ENCODE data around the gene INTS2.

The INTS2 gene

DNA sequence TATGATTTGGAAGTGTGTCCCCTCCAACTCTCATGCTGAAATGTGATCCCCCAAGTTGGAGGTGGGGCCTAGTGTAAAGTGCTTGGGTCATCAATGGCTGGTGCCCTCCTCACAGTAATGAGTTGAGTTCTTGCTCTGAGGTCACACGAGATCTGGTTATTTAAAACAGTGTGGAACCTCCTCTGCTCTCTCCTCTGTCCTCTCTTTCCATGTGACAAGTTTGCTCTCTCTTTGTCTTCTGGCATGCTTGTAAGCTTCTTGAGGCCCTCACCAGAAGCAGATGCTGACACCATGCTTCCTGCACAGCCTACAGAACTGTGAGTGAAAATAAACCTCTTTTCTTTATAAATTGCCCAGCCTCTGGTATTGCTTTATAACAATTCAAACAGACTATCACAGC, 84.3 kb downstream of the INTS2 start:
- no peak for ATAC-seq
- TF ChIP-seq ESRRG (CRISPR knock-in tag; IDR thresholded peaks at IDR 0.05) (no peak), GLIS3 (CRISPR knock-in tag; IDR thresholded peaks at IDR 0.05) (no peak), ZNF565 (CRISPR knock-in tag; conservative IDR thresholded peaks at IDR 0.05; ENCODE audit: low read depth) (no peak), TOX (CRISPR knock-in tag; IDR thresholded peaks at IDR 0.05; ENCODE audit: borderline replicate concordance) (no peak), ZFP30 (CRISPR knock-in tag; IDR thresholded peaks at IDR 0.05) (no peak), ZC3H10 (CRISPR knock-in tag; IDR thresholded peaks at IDR 0.05) (no peak), CSDC2 (CRISPR knock-in tag; IDR thresholded peaks at IDR 0.05) (no peak), ISL1 (CRISPR knock-in tag; IDR thresholded peaks at IDR 0.05) (no peak), BACH2 (CRISPR knock-in tag; IDR thresholded peaks at IDR 0.05; ENCODE audit: borderline replicate concordance) (no peak), RARB (CRISPR knock-in tag; IDR thresholded peaks at IDR 0.05) (no peak), OSR1 (CRISPR knock-in tag; IDR thresholded peaks at IDR 0.05) (no peak)
- TF ChIP-seq, protein P1, sequence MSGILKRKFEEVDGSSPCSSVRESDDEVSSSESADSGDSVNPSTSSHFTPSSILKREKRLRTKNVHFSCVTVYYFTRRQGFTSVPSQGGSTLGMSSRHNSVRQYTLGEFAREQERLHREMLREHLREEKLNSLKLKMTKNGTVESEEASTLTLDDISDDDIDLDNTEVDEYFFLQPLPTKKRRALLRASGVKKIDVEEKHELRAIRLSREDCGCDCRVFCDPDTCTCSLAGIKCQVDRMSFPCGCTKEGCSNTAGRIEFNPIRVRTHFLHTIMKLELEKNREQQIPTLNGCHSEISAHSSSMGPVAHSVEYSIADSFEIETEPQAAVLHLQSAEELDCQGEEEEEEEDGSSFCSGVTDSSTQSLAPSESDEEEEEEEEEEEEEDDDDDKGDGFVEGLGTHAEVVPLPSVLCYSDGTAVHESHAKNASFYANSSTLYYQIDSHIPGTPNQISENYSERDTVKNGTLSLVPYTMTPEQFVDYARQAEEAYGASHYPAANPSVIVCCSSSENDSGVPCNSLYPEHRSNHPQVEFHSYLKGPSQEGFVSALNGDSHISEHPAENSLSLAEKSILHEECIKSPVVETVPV (CRISPR knock-in tag; IDR thresholded peaks at IDR 0.05) = no peak
- TF ChIP-seq, protein P2, sequence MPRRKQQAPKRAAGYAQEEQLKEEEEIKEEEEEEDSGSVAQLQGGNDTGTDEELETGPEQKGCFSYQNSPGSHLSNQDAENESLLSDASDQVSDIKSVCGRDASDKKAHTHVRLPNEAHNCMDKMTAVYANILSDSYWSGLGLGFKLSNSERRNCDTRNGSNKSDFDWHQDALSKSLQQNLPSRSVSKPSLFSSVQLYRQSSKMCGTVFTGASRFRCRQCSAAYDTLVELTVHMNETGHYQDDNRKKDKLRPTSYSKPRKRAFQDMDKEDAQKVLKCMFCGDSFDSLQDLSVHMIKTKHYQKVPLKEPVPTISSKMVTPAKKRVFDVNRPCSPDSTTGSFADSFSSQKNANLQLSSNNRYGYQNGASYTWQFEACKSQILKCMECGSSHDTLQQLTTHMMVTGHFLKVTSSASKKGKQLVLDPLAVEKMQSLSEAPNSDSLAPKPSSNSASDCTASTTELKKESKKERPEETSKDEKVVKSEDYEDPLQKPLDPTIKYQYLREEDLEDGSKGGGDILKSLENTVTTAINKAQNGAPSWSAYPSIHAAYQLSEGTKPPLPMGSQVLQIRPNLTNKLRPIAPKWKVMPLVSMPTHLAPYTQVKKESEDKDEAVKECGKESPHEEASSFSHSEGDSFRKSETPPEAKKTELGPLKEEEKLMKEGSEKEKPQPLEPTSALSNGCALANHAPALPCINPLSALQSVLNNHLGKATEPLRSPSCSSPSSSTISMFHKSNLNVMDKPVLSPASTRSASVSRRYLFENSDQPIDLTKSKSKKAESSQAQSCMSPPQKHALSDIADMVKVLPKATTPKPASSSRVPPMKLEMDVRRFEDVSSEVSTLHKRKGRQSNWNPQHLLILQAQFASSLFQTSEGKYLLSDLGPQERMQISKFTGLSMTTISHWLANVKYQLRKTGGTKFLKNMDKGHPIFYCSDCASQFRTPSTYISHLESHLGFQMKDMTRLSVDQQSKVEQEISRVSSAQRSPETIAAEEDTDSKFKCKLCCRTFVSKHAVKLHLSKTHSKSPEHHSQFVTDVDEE (CRISPR knock-in tag; IDR thresholded peaks at IDR 0.05) = no peak

DNA sequence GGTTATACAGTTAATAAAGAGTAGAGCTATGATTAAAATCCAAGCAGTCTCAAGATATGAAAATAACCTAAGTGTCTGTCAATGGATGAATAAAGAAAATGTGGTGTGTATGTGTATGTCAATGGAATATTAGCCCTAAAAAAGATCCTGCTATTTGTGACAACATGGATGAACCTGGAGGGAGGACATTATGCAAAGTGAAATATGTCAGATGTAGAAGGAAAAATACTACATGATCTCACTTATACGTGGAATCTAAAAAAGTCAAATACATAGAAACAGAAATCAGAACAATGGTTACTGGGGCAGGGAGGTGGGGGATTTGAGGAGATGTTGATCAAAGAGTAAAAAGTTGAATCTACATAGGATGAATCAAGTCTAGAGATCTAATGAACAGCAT, 84.9 kb downstream of the INTS2 start:
- TF ChIP-seq ESRRG (CRISPR knock-in tag; IDR thresholded peaks at IDR 0.05) = no peak
- TF ChIP-seq, protein P3, sequence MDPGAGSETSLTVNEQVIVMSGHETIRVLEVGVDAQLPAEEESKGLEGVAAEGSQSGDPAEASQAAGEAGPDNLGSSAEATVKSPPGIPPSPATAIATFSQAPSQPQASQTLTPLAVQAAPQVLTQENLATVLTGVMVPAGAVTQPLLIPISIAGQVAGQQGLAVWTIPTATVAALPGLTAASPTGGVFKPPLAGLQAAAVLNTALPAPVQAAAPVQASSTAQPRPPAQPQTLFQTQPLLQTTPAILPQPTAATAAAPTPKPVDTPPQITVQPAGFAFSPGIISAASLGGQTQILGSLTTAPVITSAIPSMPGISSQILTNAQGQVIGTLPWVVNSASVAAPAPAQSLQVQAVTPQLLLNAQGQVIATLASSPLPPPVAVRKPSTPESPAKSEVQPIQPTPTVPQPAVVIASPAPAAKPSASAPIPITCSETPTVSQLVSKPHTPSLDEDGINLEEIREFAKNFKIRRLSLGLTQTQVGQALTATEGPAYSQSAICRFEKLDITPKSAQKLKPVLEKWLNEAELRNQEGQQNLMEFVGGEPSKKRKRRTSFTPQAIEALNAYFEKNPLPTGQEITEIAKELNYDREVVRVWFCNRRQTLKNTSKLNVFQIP (CRISPR knock-in tag; IDR thresholded peaks at IDR 0.05; ENCODE audit: borderline replicate concordance, low read depth) = no peak
- no peak for TF ChIP-seq CSDC2 (CRISPR knock-in tag; IDR thresholded peaks at IDR 0.05)
- TF ChIP-seq TOX (CRISPR knock-in tag; IDR thresholded peaks at IDR 0.05; ENCODE audit: borderline replicate concordance) = no peak
- TF ChIP-seq ZNF565 (CRISPR knock-in tag; conservative IDR thresholded peaks at IDR 0.05; ENCODE audit: low read depth) = no peak
- no peak for TF ChIP-seq ZFP30 (CRISPR knock-in tag; IDR thresholded peaks at IDR 0.05)
- no peak for ATAC-seq

DNA sequence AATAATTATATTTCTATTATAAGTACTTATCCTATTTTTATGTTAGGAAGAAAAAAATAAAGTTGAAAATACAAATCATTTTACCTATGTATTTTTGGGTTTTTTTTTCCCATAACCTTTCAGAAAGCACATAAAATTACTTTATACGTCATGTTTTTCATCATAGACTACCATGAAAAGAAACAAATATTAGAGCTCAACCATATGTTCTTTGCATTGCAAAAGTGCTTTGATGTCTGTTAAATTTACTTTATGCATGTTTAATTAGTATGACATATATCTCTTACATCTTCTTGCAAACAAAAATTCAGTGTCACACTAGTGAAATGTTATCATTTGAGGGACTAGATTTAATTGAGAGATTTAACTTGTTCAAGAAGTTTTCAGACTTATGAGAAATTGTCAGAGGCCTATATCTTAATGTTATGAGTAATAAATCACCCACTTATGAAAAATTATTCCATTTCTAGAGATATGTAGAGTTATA, 88.4 kb downstream of the INTS2 start:
- TF ChIP-seq ISL1 (CRISPR knock-in tag; IDR thresholded peaks at IDR 0.05) (no peak), ZFP3 (CRISPR knock-in tag; IDR thresholded peaks at IDR 0.05) (no peak), BACH2 (CRISPR knock-in tag; IDR thresholded peaks at IDR 0.05; ENCODE audit: borderline replicate concordance) (no peak), ZC3H10 (CRISPR knock-in tag; IDR thresholded peaks at IDR 0.05) (no peak), GLIS3 (CRISPR knock-in tag; IDR thresholded peaks at IDR 0.05) (no peak), RARB (CRISPR knock-in tag; IDR thresholded peaks at IDR 0.05) (no peak), SNAI2 (CRISPR knock-in tag; IDR thresholded peaks at IDR 0.05) (no peak), TCF4 (CRISPR knock-in tag; IDR thresholded peaks at IDR 0.05; ENCODE audit: borderline replicate concordance) (no peak), ZNF70 (CRISPR knock-in tag; IDR thresholded peaks at IDR 0.05) (no peak), OSR1 (CRISPR knock-in tag; IDR thresholded peaks at IDR 0.05) (no peak)
- TF ChIP-seq, protein P4, sequence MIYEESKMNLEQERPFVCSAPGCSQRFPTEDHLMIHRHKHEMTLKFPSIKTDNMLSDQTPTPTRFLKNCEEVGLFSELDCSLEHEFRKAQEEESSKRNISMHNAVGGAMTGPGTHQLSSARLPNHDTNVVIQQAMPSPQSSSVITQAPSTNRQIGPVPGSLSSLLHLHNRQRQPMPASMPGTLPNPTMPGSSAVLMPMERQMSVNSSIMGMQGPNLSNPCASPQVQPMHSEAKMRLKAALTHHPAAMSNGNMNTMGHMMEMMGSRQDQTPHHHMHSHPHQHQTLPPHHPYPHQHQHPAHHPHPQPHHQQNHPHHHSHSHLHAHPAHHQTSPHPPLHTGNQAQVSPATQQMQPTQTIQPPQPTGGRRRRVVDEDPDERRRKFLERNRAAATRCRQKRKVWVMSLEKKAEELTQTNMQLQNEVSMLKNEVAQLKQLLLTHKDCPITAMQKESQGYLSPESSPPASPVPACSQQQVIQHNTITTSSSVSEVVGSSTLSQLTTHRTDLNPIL (CRISPR knock-in tag; IDR thresholded peaks at IDR 0.05; ENCODE audit: low read depth) = no peak
- TF ChIP-seq, protein P1 (CRISPR knock-in tag; IDR thresholded peaks at IDR 0.05) = no peak
- ATAC-seq = no peak
